ENCODE measurements around the gene KLK4.

Gene KLK4

GRCh38 chr19:50876456-50876855, 34.7 kb downstream of the KLK4 start:
- Mint-ChIP-seq H3K27ac (no peak overlapping the region), H3K36me3 (ENCODE audit: low read depth) (no peaks in the 10 kb centered on the region), H3K27me3 (peaks cover 27% of the 10 kb centered on the region), H3K9me3 (no peaks in the 10 kb centered on the region), H3K4me1 (no peaks in the 10 kb centered on the region), H3K4me3 (no peak overlapping the region)
- ATAC-seq (no peak), DNase-seq (no peak)

- DNase-seq, result no peak
- Mint-ChIP-seq H3K4me1 (no peaks in the 10 kb centered on the region), H3K9me3 (no peaks in the 10 kb centered on the region), H3K27me3 (peaks cover 30% of the 10 kb centered on the region), H3K4me3 (no peak overlapping the region), H3K36me3 (ENCODE audit: low read depth) (no peaks in the 10 kb centered on the region), H3K27ac (no peak overlapping the region)
- ATAC-seq, result no peak
Observed at GRCh38 chr19:50875795-50876422, 35.3 kb downstream of the KLK4 start.

GRCh38 chr19:50874211-50874610, 37.0 kb downstream of the KLK4 start:
- DNase-seq (no peak), ATAC-seq (no peak)
- Mint-ChIP-seq H3K4me1 (no peaks in the 10 kb centered on the region), H3K27ac (no peak overlapping the region), H3K9me3 (no peaks in the 10 kb centered on the region), H3K27me3 (peaks cover 32% of the 10 kb centered on the region), H3K36me3 (ENCODE audit: low read depth) (no peaks in the 10 kb centered on the region), H3K4me3 (no peak overlapping the region)

- no peak for DNase-seq
- Mint-ChIP-seq H3K4me1 (no peaks in the 10 kb centered on the region), H3K27me3 (peaks cover 32% of the 10 kb centered on the region), H3K27ac (no peak within 1 kb of the TSS), H3K36me3 (ENCODE audit: low read depth) (no peaks in the 10 kb centered on the region), H3K9me3 (no peaks in the 10 kb centered on the region), H3K4me3 (no peak within 1 kb of the TSS)
- ATAC-seq, result no peak
Observed at GRCh38 chr19:50873056-50873455, 38.1 kb downstream of the KLK4 start, which contains the start of gene KLK2. KLK2 (plus strand) TSS chr19:50873439; CDS start chr19:50873474, 35 bp downstream.

GRCh38 chr19:50870417-50871089, 40.6 kb downstream of the KLK4 start:
- no peak overlapping the region for H3K4me3 Mint-ChIP-seq
- no peaks in the 10 kb centered on the region for H3K9me3 Mint-ChIP-seq
- H3K27ac Mint-ChIP-seq, result no peak overlapping the region
- H3K36me3 Mint-ChIP-seq (ENCODE audit: low read depth), result no peaks in the 10 kb centered on the region
- peak; percentile 14 for DNase-seq
- peak; percentile 57 for ATAC-seq
- no peaks in the 10 kb centered on the region for H3K4me1 Mint-ChIP-seq
- H3K27me3 Mint-ChIP-seq, result peaks cover 39% of the 10 kb centered on the region

GRCh38 chr19:50869479-50869878, 41.7 kb downstream of the KLK4 start:
- ATAC-seq, result no peak
- H3K4me1 Mint-ChIP-seq, result no peaks in the 10 kb centered on the region
- H3K4me3 Mint-ChIP-seq, result no peak overlapping the region
- no peak overlapping the region for H3K27ac Mint-ChIP-seq
- no peak for DNase-seq
- no peaks in the 10 kb centered on the region for H3K36me3 Mint-ChIP-seq (ENCODE audit: low read depth)
- peaks cover 43% of the 10 kb centered on the region for H3K27me3 Mint-ChIP-seq
- no peaks in the 10 kb centered on the region for H3K9me3 Mint-ChIP-seq

GRCh38 chr19:50861496-50862286, 49.5 kb downstream of the KLK4 start:
- Mint-ChIP-seq H3K36me3 (ENCODE audit: low read depth) (no peaks in the 10 kb centered on the region), H3K27ac (no peak overlapping the region), H3K9me3 (peaks cover 8% of the 10 kb centered on the region), H3K27me3 (peaks cover 60% of the 10 kb centered on the region), H3K4me3 (no peak overlapping the region), H3K4me1 (no peaks in the 10 kb centered on the region)
- DNase-seq (no peak), ATAC-seq (no peak)

GRCh38 chr19:50861010-50861409, 50.2 kb downstream of the KLK4 start:
- H3K36me3 Mint-ChIP-seq (ENCODE audit: low read depth), result no peaks in the 10 kb centered on the region
- ATAC-seq (no peak), DNase-seq (no peak)
- peaks cover 57% of the 10 kb centered on the region for H3K27me3 Mint-ChIP-seq
- no peak overlapping the region for H3K27ac Mint-ChIP-seq
- peaks cover 8% of the 10 kb centered on the region for H3K9me3 Mint-ChIP-seq
- H3K4me3 Mint-ChIP-seq, result no peak overlapping the region
- H3K4me1 Mint-ChIP-seq, result no peaks in the 10 kb centered on the region

- Mint-ChIP-seq H3K27me3 (peaks cover 63% of the 10 kb centered on the region), H3K9me3 (peaks cover 8% of the 10 kb centered on the region), H3K36me3 (ENCODE audit: low read depth) (no peaks in the 10 kb centered on the region), H3K27ac (no peak overlapping the region), H3K4me1 (no peaks in the 10 kb centered on the region), H3K4me3 (no peak overlapping the region)
- DNase-seq, result no peak
- no peak for ATAC-seq
Observed at GRCh38 chr19:50859849-50860248, 51.3 kb downstream of the KLK4 start.

- ATAC-seq (no peak), DNase-seq (no peak)
- H3K27ac Mint-ChIP-seq, result no peak overlapping the region
- H3K27me3 Mint-ChIP-seq, result peaks cover 66% of the 10 kb centered on the region
- no peaks in the 10 kb centered on the region for H3K4me1 Mint-ChIP-seq
- H3K36me3 Mint-ChIP-seq (ENCODE audit: low read depth), result no peaks in the 10 kb centered on the region
- H3K9me3 Mint-ChIP-seq, result peaks cover 8% of the 10 kb centered on the region
- H3K4me3 Mint-ChIP-seq, result no peak overlapping the region
Observed at GRCh38 chr19:50858886-50859285, 52.3 kb downstream of the KLK4 start.

GRCh38 chr19:50857366-50857765, 53.8 kb downstream of the KLK4 start:
- Mint-ChIP-seq H3K27me3 (peaks cover 65% of the 10 kb centered on the region), H3K4me3 (no peak overlapping the region), H3K27ac (no peak overlapping the region), H3K4me1 (no peaks in the 10 kb centered on the region), H3K36me3 (ENCODE audit: low read depth) (no peaks in the 10 kb centered on the region), H3K9me3 (peaks cover 8% of the 10 kb centered on the region)
- DNase-seq (no peak), ATAC-seq (no peak)
